ENCODE data around the gene PARD3B.

DNA sequence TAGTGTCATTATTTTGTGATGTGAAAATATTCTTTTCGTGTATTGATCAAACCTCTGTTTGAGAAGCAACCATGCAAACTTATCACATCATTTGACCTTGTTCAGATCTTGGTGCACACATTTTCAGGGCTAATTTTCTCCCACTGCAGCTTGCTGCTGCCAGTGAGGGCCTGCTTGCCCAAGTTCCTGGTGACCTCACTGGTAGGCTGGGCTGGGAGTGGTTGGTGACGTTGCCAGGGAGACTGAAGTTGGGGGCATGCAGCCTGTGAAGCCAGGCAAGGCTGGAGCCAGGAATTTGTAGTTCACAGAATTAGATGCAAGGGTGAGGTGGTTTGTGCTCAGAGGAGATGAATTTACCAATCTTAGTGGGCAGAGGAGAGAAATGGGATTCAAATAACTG lies 38.5 kb downstream of the PARD3B start:
- TF ChIP-seq NFRKB (IDR thresholded peaks at IDR 0.05) = no peak
- no peak for TF ChIP-seq ARNT (IDR thresholded peaks at IDR 0.05)
- no peak for TF ChIP-seq FOXK2 (IDR thresholded peaks at IDR 0.05)
- TF ChIP-seq FOXA1 (IDR thresholded peaks at IDR 0.05) = no peak
- no peak for TF ChIP-seq TARDBP (IDR thresholded peaks at IDR 0.05)
- no peak for TF ChIP-seq SP1 (IDR thresholded peaks at IDR 0.05)
- TF ChIP-seq CTBP1 (IDR thresholded peaks at IDR 0.05; ENCODE audit: borderline replicate concordance) = no peak
- TF ChIP-seq ZNF384 (IDR thresholded peaks at IDR 0.05) = no peak
- TF ChIP-seq FOXM1 (IDR thresholded peaks at IDR 0.05; ENCODE audit: borderline replicate concordance) = no peak
- no peak for TF ChIP-seq BHLHE40 (IDR thresholded peaks at IDR 0.05; ENCODE audit: borderline replicate concordance)
- no peak for TF ChIP-seq HDGF (IDR thresholded peaks at IDR 0.05; ENCODE audit: borderline replicate concordance)
- TF ChIP-seq, protein P1, sequence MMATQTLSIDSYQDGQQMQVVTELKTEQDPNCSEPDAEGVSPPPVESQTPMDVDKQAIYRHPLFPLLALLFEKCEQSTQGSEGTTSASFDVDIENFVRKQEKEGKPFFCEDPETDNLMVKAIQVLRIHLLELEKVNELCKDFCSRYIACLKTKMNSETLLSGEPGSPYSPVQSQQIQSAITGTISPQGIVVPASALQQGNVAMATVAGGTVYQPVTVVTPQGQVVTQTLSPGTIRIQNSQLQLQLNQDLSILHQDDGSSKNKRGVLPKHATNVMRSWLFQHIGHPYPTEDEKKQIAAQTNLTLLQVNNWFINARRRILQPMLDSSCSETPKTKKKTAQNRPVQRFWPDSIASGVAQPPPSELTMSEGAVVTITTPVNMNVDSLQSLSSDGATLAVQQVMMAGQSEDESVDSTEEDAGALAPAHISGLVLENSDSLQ (IDR thresholded peaks at IDR 0.05) = no peak
